Panc1 (cell line): ENCODE data around the gene IL36B. TPM values are rescaled to one million over a fixed set of nuclear protein-coding genes. Genes with fewer than 3 reads are reported as not detected.

Source experiments
- ATAC-seq: fragments of 200-7000 bp; cut with Tn5 transposase; 2 replicates; pipeline ENCODE4 v1.9.1; 2020; ENCODE audit warnings: mild to moderate bottlenecking, moderate library complexity
- BruUV-seq: library from RNA; stranded (reverse); fragments of 400-500 nt; replicated peaks from 2 replicates; lab custom pipeline; 2021; lab: Mats Ljungman, UMichigan
- CTCF ChIA-PET: fragments of 300-600 bp; sonication (Branson Sonifier 250); formaldehyde crosslinking; loops from one replicate; lab custom pipeline; 2022; ENCODE audit warnings: antibody characterized with exemption; lab: Charles Lee
- POLR2A ChIA-PET: fragments of 300-600 bp; sonication (Branson Sonifier 250); formaldehyde crosslinking; loops from one replicate; lab custom pipeline; 2022; ENCODE audit warnings: antibody characterized with exemption; lab: Charles Lee
- DNase-seq: peaks from one replicate; pipeline ENCODE4 v3.0.0-alpha.2; 2010; ENCODE audit warnings: low read depth, low spot score
- H3K27ac ChIP-seq: 2 replicates; pipeline ENCODE4 v1.5.1; 2011; ENCODE audit warnings: mild to moderate bottlenecking, low read length, inconsistent platforms
- H3K27me3 ChIP-seq: fragments of 200-500 bp; sonication (Bioruptor generic); 2 replicates; pipeline ENCODE4 v1.6.0; 2014; ENCODE audit warnings: low read length, inconsistent platforms; ENCODE audit not compliant: control insufficient read depth, insufficient read depth
- H3K36me3 ChIP-seq: fragments of 200-500 bp; sonication (Bioruptor generic); 2 replicates; pipeline ENCODE4 v1.5.1; 2014; ENCODE audit warnings: inconsistent platforms, mild to moderate bottlenecking, low read length, moderate library complexity; ENCODE audit not compliant: control insufficient read depth, insufficient read depth
- H3K4me1 ChIP-seq: 2 replicates; pipeline ENCODE4 v1.5.1; 2011; ENCODE audit warnings: inconsistent platforms, mild to moderate bottlenecking, low read length, moderate library complexity; ENCODE audit not compliant: control insufficient read depth, insufficient read depth
- H3K4me3 ChIP-seq, 2 experiments: 2 replicates each; pipeline ENCODE4 v1.5.1; 2011 to 2012; ENCODE audit warnings: low read depth in 2 of 2, low read length in 2 of 2, mild to moderate bottlenecking in 2 of 2, inconsistent platforms in 1 of 2, moderate library complexity in 1 of 2
- H3K9me3 ChIP-seq: fragments of 200-500 bp; sonication (Bioruptor generic); 2 replicates; pipeline ENCODE4 v1.5.1; 2014; ENCODE audit warnings: low read depth, mild to moderate bottlenecking, inconsistent platforms, low read length, moderate library complexity; ENCODE audit not compliant: control insufficient read depth, insufficient read depth
- CTCF ChIP-seq: fragments of 450-650 bp; IDR thresholded peaks from 2 replicates; pipeline ENCODE4 v1.5.1; 2017; ENCODE audit warnings: mild to moderate bottlenecking
- POLR2AphosphoS5 ChIP-seq: IDR thresholded peaks from 2 replicates; pipeline ENCODE4 v1.6.1; 2012; ENCODE audit warnings: mild to moderate bottlenecking, low read depth, low read length, moderate library complexity
- REST ChIP-seq, 2 experiments: IDR thresholded peaks; 2 replicates each; pipeline ENCODE4 v1.6.1; 2011 to 2012; ENCODE audit warnings: low read depth in 2 of 2, control low read depth in 1 of 2, low read length in 1 of 2, mild to moderate bottlenecking in 1 of 2, moderate library complexity in 1 of 2; ENCODE audit not compliant: insufficient read depth in 1 of 2
- SIN3A ChIP-seq: IDR thresholded peaks from 2 replicates; pipeline ENCODE4 v1.6.1; 2012; ENCODE audit warnings: low read depth, mild to moderate bottlenecking, low read length, moderate library complexity, borderline replicate concordance; ENCODE audit not compliant: insufficient read depth
- TCF7L2 ChIP-seq: IDR thresholded peaks from 2 replicates; pipeline ENCODE4 v1.6.1; 2011; ENCODE audit warnings: mild to moderate bottlenecking, low read depth, low read length, inconsistent platforms
- in situ Hi-C: cut with HindIII; loops from 2 replicates; pipeline ENCODE4 v1.10.0; 2016; ENCODE audit warnings: low sequenced_read_pairs, low pct_unique_long_range_greater_than_20kb
- intact Hi-C: fragments of 100-400 bp; cut with micrococcal nuclease; formaldehyde crosslinking; loops from one replicate; pipeline ENCODE4 v1.10.0; 2022; ENCODE audit not compliant: unreplicated experiment
- total RNA-seq: library from RNA; stranded (reverse); gene quantifications from one replicate; pipeline ENCODE4 v1.2.1, GENCODE V29; 2021; ENCODE audit not compliant: unreplicated experiment

The IL36B gene
- total RNA-seq, 1 experiment from 2014 or later: not detected

- intact Hi-C loops: no loop called here
- POLR2A ChIA-PET: no interaction called here
- H3K36me3 ChIP-seq: no peaks in the 10 kb centered on the region
- CTCF ChIA-PET: no interaction called here
- no TSS peak for BruUV-seq
- in situ Hi-C loops: no loop called here
- no peak overlapping the region for H3K4me3 ChIP-seq
- H3K27ac ChIP-seq: no peak overlapping the region
- TF ChIP-seq TCF7L2 (no peak), CTCF (no peak), POLR2AphosphoS5 (no peak), SIN3A (no peak), REST (IDR thresholded peaks at IDR 0.05; ENCODE audit: insufficient read depth in 1 of 2, low read depth in 2 of 2, low read length in 1 of 2) (no peak)
- no peaks in the 10 kb centered on the region for H3K9me3 ChIP-seq
- H3K4me1 ChIP-seq: no peaks in the 10 kb centered on the region
- ATAC-seq (no peak), DNase-seq (no peak)
- peaks cover 29% of the 10 kb centered on the region for H3K27me3 ChIP-seq
These were observed 27.9 kb downstream of the IL36B start for GRCh38 chr2:113024764-113025163.

GRCh38 chr2:113021312-113021711 is 31.4 kb downstream of the IL36B start:
- POLR2A ChIA-PET: no interaction called here
- no TSS peak for BruUV-seq
- CTCF ChIA-PET: no interaction called here
- Histone ChIP-seq H3K27me3 (peaks cover 15% of the 10 kb centered on the region), H3K36me3 (no peaks in the 10 kb centered on the region), H3K9me3 (no peaks in the 10 kb centered on the region), H3K27ac (no peak overlapping the region), H3K4me1 (no peaks in the 10 kb centered on the region), H3K4me3 (no peak overlapping the region)
- TF ChIP-seq SIN3A (no peak), TCF7L2 (no peak), REST (IDR thresholded peaks at IDR 0.05; ENCODE audit: insufficient read depth in 1 of 2, low read depth in 2 of 2, low read length in 1 of 2) (no peak), CTCF (no peak), POLR2AphosphoS5 (no peak)
- no peak for ATAC-seq
- intact Hi-C loops: no loop called here
- DNase-seq: no peak
- in situ Hi-C loops: no loop called here
